ENCODE measurements around the gene PIMREG. TPM values are rescaled to one million over a fixed set of nuclear protein-coding genes. Genes with fewer than 3 reads are reported as not detected.

PIMREG gene
- polyA plus RNA-seq, 3 donors = 0.15 to 0.34 (median 0.16) TPM

DNA sequence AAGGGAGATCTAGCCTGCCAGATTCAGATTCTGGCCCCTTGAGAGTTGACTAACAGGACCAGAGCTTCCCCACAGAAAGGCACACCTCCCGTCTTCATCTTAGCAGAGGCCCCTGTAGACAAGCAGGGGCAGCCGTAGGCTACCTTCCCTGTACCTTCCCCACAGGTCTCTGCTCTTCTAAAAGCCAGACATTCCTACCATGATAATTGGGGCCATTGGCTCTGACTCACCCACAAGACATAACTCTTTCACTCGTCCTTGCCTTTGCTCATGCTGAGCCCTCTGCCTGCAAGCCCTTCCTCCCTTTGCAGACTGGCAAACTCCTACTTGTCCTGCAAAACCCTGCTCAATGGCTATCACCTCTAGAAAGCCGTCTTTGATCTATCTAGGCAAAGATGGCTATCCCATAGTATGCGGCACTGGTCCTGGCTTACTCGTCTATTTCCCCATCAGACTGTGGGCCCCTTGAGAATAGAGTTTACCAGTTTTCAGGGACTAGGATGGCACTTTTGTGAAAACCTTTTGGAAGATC is 43.8 kb downstream of the PIMREG start:
- WGBS, 3 donors = 70 to 77% (median 74%) methylated on average over 6 of the region's 6 CpGs
- H3K27ac ChIP-seq (ENCODE audit: low read depth, low read length) = no peak overlapping the region

- no peak overlapping the region for H3K27ac ChIP-seq (ENCODE audit: low read depth, low read length)
- WGBS, 3 donors = 73 to 82% (median 77%) methylated on average over 6 of the region's 6 CpGs
Observed at GRCh38 chr17:6489016-6489550, 44.8 kb downstream of the PIMREG start.

GRCh38 chr17:6491071-6491700 is 46.9 kb downstream of the PIMREG start:
- 79 to 92% (median 86%) methylated on average over 6 to 7 of the region's 7 CpGs for WGBS, 3 donors
- H3K27ac ChIP-seq (ENCODE audit: low read depth, low read length) = no peak overlapping the region

DNA sequence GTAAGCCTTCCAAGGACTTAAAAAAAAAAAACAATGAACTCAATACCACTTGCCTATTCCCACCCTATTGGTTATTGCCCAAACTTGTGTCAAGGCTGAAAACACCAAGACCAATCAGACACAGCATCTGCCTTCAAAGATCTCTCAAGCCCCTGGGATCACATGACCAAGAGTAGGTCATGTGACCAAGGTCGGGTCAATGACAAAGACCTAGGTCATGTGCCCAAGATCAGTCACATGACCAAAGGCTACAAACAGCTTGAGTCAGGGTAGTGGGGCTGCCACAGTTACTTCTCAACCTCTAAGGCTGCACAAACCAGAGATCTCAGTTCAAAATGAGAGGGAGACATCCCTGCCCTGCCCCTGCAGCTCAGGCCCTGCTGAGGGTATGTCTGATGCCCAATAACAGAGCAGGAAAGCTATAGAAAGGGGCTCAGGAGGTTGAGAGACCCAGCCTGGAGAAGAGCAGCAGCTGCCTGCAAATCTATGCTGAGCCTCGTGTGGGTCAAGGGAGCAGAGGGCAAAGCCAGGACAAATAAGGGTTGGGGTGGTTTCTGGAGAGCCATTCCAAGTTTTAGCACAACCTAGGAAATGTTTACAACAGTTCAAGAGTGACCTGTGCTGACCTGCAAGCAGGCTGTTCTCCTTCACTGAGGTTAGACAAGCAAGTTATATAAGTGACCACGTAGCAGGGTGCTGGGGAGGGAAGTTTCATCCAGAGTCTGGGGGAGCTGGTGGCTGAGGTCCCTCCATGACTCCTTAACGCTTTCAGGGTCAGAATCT is 48.8 kb downstream of the PIMREG start:
- H3K27ac ChIP-seq (ENCODE audit: low read depth, low read length) = no peak overlapping the region
- WGBS, 3 donors = 66 to 73% (median 68%) methylated on average over 4 of the region's 4 CpGs

- WGBS, 3 donors = 71 to 80% (median 72%) methylated on average over 5 of the region's 5 CpGs
- no peak overlapping the region for H3K27ac ChIP-seq (ENCODE audit: low read depth, low read length)
Observed at GRCh38 chr17:6494239-6494941, 50.1 kb downstream of the PIMREG start.

- H3K27ac ChIP-seq (ENCODE audit: low read depth, low read length) = no peak overlapping the region
- 57 to 64% (median 59%) methylated on average over 15 of the region's 15 CpGs for WGBS, 3 donors
Observed at GRCh38 chr17:6495450-6496115, 51.3 kb downstream of the PIMREG start.

GRCh38 chr17:6496116-6496481 is 51.8 kb downstream of the PIMREG start:
- WGBS, 3 donors = 9 to 38% (median 10%) methylated on average over 8 of the region's 8 CpGs
- H3K27ac ChIP-seq (ENCODE audit: low read depth, low read length) = no peak overlapping the region

- WGBS, 3 donors = 53 to 68% (median 56%) methylated on average over 15 of the region's 15 CpGs
Observed at GRCh38 chr17:6496640-6497441, 52.6 kb downstream of the PIMREG start.

GRCh38 chr17:6497496-6498221 is 53.4 kb downstream of the PIMREG start:
- no peak overlapping the region for H3K27ac ChIP-seq (ENCODE audit: low read depth, low read length)
- WGBS, 3 donors = 48 to 52% (median 49%) methylated on average over 17 of the region's 17 CpGs

More at GRCh38 chr17:6496640-6497441, 52.6 kb downstream of the PIMREG start:
- no peak overlapping the region for H3K27ac ChIP-seq (ENCODE audit: low read depth, low read length)

- WGBS, 3 donors = 70 to 84% (median 75%) methylated on average over 7 of the region's 7 CpGs
- no peak overlapping the region for H3K27ac ChIP-seq (ENCODE audit: low read depth, low read length)
Observed at GRCh38 chr17:6498356-6498755, 54.1 kb downstream of the PIMREG start.

GRCh38 chr17:6498901-6499540 is 54.8 kb downstream of the PIMREG start:
- 87 to 91% (median 87%) methylated on average over 10 of the region's 10 CpGs for WGBS, 3 donors

More at GRCh38 chr17:6498901-6499540, 54.8 kb downstream of the PIMREG start:
- H3K27ac ChIP-seq (ENCODE audit: low read depth, low read length) = no peak overlapping the region

Other genes with a start within 250 kb of the PIMREG start
- gene AIPL1, start 9.3 kb upstream of the PIMREG start, polyA plus RNA-seq = not detected
- gene PITPNM3, start 112.1 kb downstream of the PIMREG start, polyA plus RNA-seq = 1 to 10 TPM in 2 of 3 donors, under 1 TPM in 1; 0.61 to 1.6 (median 1.1) TPM
- 1 to 10 TPM; 3.5 to 6.9 (median 3.9) TPM for gene KIAA0753, start 196.3 kb downstream of the PIMREG start, polyA plus RNA-seq
- 100 to 1,000 TPM in 2 of 3 donors, 10 to 100 TPM in 1; 60.8 to 107 (median 103) TPM for gene TXNDC17, start 196.6 kb downstream of the PIMREG start, polyA plus RNA-seq
- 10 to 100 TPM in 1 of 3 donors, 1 to 10 TPM in 2; 6.3 to 31.0 (median 8.6) TPM for gene MED31, start 207.2 kb downstream of the PIMREG start, polyA plus RNA-seq
- 1 to 10 TPM in 2 of 3 donors, under 1 TPM in 1; 0.65 to 2.3 (median 1.7) TPM for gene C17orf100, start 207.3 kb downstream of the PIMREG start, polyA plus RNA-seq